Stimulated activated CD8-positive, alpha-beta memory T cell treated with anti-CD3 and anti-CD28 coated beads, Interleukin-4, amount 100 ng/mL, for 24 hours (primary cell): Measurements from ENCODE around the gene PIM3.

Source experiments
- DNase-seq: peaks from one replicate; pipeline ENCODE4 v3.0.0-alpha.2; 2020; ENCODE audit warnings: low read depth

Gene PIM3

GRCh38 chr22:50007057-50007511, 46.5 kb downstream of the PIM3 start:
- no peak for DNase-seq

GRCh38 chr22:50008151-50009040, 47.8 kb downstream of the PIM3 start:
- DNase-seq: no peak

DNA sequence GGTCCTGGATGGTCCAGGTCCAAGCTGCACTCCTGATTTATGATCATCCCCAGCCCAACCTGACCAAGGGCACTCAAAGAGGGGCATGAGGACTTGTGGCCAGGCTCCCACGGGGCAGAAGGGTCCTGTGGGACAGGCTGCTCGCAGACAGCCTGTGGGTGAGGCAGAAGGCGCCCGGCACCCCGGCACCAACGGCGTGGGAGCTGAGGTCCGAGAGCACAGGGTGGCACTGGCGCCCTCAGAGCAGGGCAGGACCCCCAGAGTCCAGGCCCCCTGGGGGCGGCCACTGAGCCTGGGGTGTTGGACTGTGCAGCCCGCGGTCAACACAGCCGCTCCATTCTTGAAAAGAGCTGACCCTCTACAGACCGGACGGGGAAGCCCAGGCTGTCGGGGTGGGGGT, 48.7 kb downstream of the PIM3 start:
- DNase-seq: no peak

DNA sequence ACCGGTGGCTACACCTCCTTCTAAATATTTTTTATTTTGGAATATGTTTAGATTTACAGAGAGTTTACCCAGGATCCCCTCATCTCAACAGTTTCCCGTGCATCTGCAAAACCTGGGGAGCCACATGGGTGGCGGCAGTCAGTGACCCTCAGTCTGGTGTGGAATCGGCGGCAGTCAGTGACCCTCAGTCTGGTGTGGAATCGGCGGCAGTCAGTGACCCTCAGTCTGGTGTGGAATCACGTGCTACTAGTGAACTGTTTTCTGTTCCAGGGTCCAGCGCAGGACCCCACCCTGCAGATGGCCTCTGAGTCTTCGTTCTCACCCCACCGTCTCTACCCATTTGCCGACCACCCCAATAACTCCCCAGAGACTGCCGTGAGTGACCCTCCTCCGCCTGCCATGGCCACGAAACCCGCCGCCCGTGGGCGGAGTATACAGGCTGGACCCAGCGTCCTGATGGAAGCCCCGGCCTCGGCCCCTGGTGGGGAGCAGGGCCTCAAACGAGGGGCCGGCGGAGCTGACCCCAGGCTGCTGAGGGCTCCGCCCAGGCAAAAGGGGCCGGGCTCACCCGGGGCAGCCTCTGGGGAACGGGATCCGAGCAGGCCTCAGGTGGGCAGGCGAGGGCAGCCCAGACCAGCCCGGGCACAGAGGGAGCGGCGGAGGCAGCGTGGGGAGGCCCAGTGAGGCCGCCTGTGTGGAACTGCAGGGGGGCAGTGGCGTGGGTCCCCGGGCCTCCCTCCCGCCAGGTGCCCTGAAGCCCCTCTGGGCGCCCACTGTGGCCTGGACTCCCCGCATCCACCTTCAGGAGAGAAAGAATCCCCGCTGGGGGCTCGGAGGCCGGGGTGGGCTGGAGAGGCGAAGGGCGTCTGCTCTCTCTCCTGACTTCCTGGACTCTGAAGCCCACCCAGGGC, 49.4 kb downstream of the PIM3 start:
- no peak for DNase-seq

GRCh38 chr22:50010676-50011446, 50.3 kb downstream of the PIM3 start:
- DNase-seq: peak; percentile 54

GRCh38 chr22:50011447-50012210, 51.1 kb downstream of the PIM3 start:
- no peak for DNase-seq

DNA sequence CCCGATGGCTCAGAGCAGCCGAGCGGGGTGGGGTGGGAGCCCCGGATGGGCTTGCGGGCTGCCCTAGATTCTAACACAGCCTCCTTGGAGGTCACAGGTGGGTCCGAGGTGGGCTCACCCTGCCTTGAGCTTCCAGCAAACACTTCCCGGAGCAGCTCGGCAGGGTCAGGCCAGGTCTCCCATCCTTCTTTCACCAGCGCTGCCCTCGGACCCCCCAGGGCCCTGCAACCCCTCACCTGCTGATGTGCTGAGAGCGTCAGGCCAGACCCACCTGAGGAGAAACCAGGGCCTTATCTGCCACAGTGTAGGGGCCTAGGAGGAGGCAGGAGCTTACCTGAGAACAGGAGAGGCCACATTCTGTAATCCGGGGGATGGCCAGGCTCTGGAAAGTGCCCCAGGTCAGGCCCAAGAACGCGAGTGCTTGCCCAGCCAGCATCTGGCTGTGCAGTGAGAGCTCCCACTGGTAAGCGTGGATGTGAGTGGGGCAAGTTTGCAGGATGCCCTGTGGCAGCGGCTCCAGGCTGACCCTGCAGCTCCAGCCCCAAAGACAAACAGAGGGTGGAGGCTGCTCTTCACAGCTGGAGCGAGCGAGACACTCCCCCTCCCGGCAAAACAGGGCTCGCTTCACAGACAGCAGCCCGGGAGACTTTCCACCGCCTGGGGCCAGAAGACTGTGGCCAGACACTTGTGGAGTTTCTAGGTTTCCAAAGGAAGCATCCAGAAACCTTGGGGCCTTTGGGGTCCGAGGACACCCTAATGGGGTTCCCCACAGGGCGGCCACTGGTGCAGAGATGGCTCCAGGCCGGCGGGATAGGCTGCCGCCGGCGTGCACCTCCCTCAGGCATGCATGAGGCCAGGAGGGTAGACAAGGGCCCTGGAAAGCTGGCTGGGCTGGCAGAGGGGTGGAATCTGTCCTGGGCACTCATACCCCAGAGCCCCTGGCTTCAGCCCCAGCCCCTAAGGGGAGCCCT, 51.9 kb downstream of the PIM3 start, which contains the start of gene IL17REL:
TSS of gene IL17REL (minus strand) at position 555 of the 971 bp plus-strand sequence. CDS start at position 436, 119 bp downstream.
- DNase-seq: no peak
